Measurements from ENCODE around the gene RAD51B.
A peak's percentile ranks its signal among the peaks of the same experiment; 100 is the strongest.

The RAD51B gene

GRCh38 chr14:67837011-67837624 is 17.5 kb downstream of the RAD51B start:
- no peak overlapping the region for H2BK5ac ChIP-seq (ENCODE audit: low read length)
- no peak overlapping the region for H3K9ac ChIP-seq (ENCODE audit: low read length)
- H2AK5ac ChIP-seq (ENCODE audit: low read length) = no peak overlapping the region
- H2BK120ac ChIP-seq (ENCODE audit: low read depth, low read length) = no peak overlapping the region
- no peaks in the 10 kb centered on the region for H3K79me1 ChIP-seq (ENCODE audit: low read length)
- no peak overlapping the region for H3K27ac ChIP-seq (ENCODE audit: low read depth, low read length)
- DNase-seq = peak; percentile 77
- H3K27me3 ChIP-seq (ENCODE audit: insufficient read depth, low read length, poor library complexity) = no peaks in the 10 kb centered on the region
- no peak overlapping the region for H4K8ac ChIP-seq (ENCODE audit: low read depth, low read length)
- H3K23ac ChIP-seq (ENCODE audit: low read length) = no peak overlapping the region
- no peaks in the 10 kb centered on the region for H3K79me2 ChIP-seq (ENCODE audit: control insufficient read depth, insufficient read depth, low read length)
- no peaks in the 10 kb centered on the region for H3K36me3 ChIP-seq (ENCODE audit: control insufficient read depth, insufficient read depth, low read length)
- no peak overlapping the region for H3K18ac ChIP-seq (ENCODE audit: low read length)
- H3K4me1 ChIP-seq (ENCODE audit: control insufficient read depth, low read depth, low read length) = no peaks in the 10 kb centered on the region
- no peak overlapping the region for H2BK15ac ChIP-seq (replicated peaks; ENCODE audit: low read depth)
- H3K4me3 ChIP-seq (ENCODE audit: low read length) = no peak overlapping the region
- no peak overlapping the region for H3K4me2 ChIP-seq (ENCODE audit: low read length)
- no peak overlapping the region for H3K56ac ChIP-seq (ENCODE audit: low read length)
- H3K4ac ChIP-seq (ENCODE audit: low read depth, low read length) = no peak overlapping the region
- no CpG with 5 or more reads among the region's 2 CpGs for WGBS (ENCODE audit: extremely low coverage, insufficient coverage, low lambda C conversion rate)
- no peak overlapping the region for H4K5ac ChIP-seq (ENCODE audit: low read length)

GRCh38 chr14:67846029-67846610 is 26.5 kb downstream of the RAD51B start:
- Histone ChIP-seq H2BK15ac (replicated peaks; ENCODE audit: low read depth) (no peak overlapping the region), H3K79me2 (ENCODE audit: control insufficient read depth, insufficient read depth, low read length) (no peaks in the 10 kb centered on the region), H3K36me3 (ENCODE audit: control insufficient read depth, insufficient read depth, low read length) (no peaks in the 10 kb centered on the region), H4K5ac (ENCODE audit: low read length) (no peak overlapping the region), H3K4me2 (ENCODE audit: low read length) (no peak overlapping the region), H4K8ac (ENCODE audit: low read depth, low read length) (no peak overlapping the region), H3K18ac (ENCODE audit: low read length) (no peak overlapping the region), H2BK120ac (ENCODE audit: low read depth, low read length) (no peak overlapping the region), H3K4me1 (ENCODE audit: control insufficient read depth, low read depth, low read length) (no peaks in the 10 kb centered on the region), H2BK5ac (ENCODE audit: low read length) (no peak overlapping the region), H3K79me1 (ENCODE audit: low read length) (no peaks in the 10 kb centered on the region), H3K27me3 (ENCODE audit: insufficient read depth, low read length, poor library complexity) (no peaks in the 10 kb centered on the region), H2AK5ac (ENCODE audit: low read length) (no peak overlapping the region), H3K4ac (ENCODE audit: low read depth, low read length) (no peak overlapping the region), H3K23ac (ENCODE audit: low read length) (no peak overlapping the region), H3K4me3 (ENCODE audit: low read length) (no peak overlapping the region), H3K56ac (ENCODE audit: low read length) (no peak overlapping the region), H3K27ac (ENCODE audit: low read depth, low read length) (no peak overlapping the region), H3K9ac (ENCODE audit: low read length) (no peak overlapping the region)
- WGBS (ENCODE audit: extremely low coverage, insufficient coverage, low lambda C conversion rate) = no CpG with 5 or more reads among the region's 17 CpGs
- DNase-seq = no peak

GRCh38 chr14:67850066-67850830 is 30.7 kb downstream of the RAD51B start:
- Histone ChIP-seq H3K56ac (ENCODE audit: low read length) (no peak overlapping the region), H3K27ac (ENCODE audit: low read depth, low read length) (no peak overlapping the region), H2AK5ac (ENCODE audit: low read length) (no peak overlapping the region), H2BK120ac (ENCODE audit: low read depth, low read length) (no peak overlapping the region), H3K27me3 (ENCODE audit: insufficient read depth, low read length, poor library complexity) (no peaks in the 10 kb centered on the region), H3K4ac (ENCODE audit: low read depth, low read length) (no peak overlapping the region), H2BK5ac (ENCODE audit: low read length) (no peak overlapping the region), H3K79me2 (ENCODE audit: control insufficient read depth, insufficient read depth, low read length) (no peaks in the 10 kb centered on the region), H3K4me3 (ENCODE audit: low read length) (no peak overlapping the region), H4K5ac (ENCODE audit: low read length) (no peak overlapping the region), H2BK15ac (replicated peaks; ENCODE audit: low read depth) (no peak overlapping the region), H3K9ac (ENCODE audit: low read length) (no peak overlapping the region), H3K18ac (ENCODE audit: low read length) (no peak overlapping the region), H3K4me1 (ENCODE audit: control insufficient read depth, low read depth, low read length) (no peaks in the 10 kb centered on the region), H3K36me3 (ENCODE audit: control insufficient read depth, insufficient read depth, low read length) (no peaks in the 10 kb centered on the region), H4K8ac (ENCODE audit: low read depth, low read length) (no peak overlapping the region), H3K79me1 (ENCODE audit: low read length) (no peaks in the 10 kb centered on the region), H3K23ac (ENCODE audit: low read length) (no peak overlapping the region), H3K4me2 (ENCODE audit: low read length) (no peak overlapping the region)
- WGBS (ENCODE audit: extremely low coverage, insufficient coverage, low lambda C conversion rate) = no CpG with 5 or more reads among the region's 9 CpGs
- no peak for DNase-seq

- Histone ChIP-seq H4K5ac (ENCODE audit: low read length) (no peak overlapping the region), H3K27me3 (ENCODE audit: insufficient read depth, low read length, poor library complexity) (no peaks in the 10 kb centered on the region), H3K4me1 (ENCODE audit: control insufficient read depth, low read depth, low read length) (no peaks in the 10 kb centered on the region), H3K4ac (ENCODE audit: low read depth, low read length) (no peak overlapping the region), H3K9ac (ENCODE audit: low read length) (no peak overlapping the region), H3K36me3 (ENCODE audit: control insufficient read depth, insufficient read depth, low read length) (no peaks in the 10 kb centered on the region), H2AK5ac (ENCODE audit: low read length) (no peak overlapping the region), H3K79me1 (ENCODE audit: low read length) (no peaks in the 10 kb centered on the region), H3K27ac (ENCODE audit: low read depth, low read length) (no peak overlapping the region), H2BK5ac (ENCODE audit: low read length) (no peak overlapping the region), H4K8ac (ENCODE audit: low read depth, low read length) (no peak overlapping the region), H3K23ac (ENCODE audit: low read length) (no peak overlapping the region), H2BK120ac (ENCODE audit: low read depth, low read length) (no peak overlapping the region), H2BK15ac (replicated peaks; ENCODE audit: low read depth) (no peak overlapping the region), H3K79me2 (ENCODE audit: control insufficient read depth, insufficient read depth, low read length) (no peaks in the 10 kb centered on the region), H3K18ac (ENCODE audit: low read length) (no peak overlapping the region), H3K56ac (ENCODE audit: low read length) (no peak overlapping the region), H3K4me3 (ENCODE audit: low read length) (no peak overlapping the region), H3K4me2 (ENCODE audit: low read length) (no peak overlapping the region)
- no peak for DNase-seq
- no CpG with 5 or more reads among the region's 9 CpGs for WGBS (ENCODE audit: extremely low coverage, insufficient coverage, low lambda C conversion rate)
Measured at GRCh38 chr14:67851785-67852410, 32.3 kb downstream of the RAD51B start.

GRCh38 chr14:67852926-67853604 is 33.5 kb downstream of the RAD51B start:
- H3K4ac ChIP-seq (ENCODE audit: low read depth, low read length) = no peak overlapping the region
- H3K4me1 ChIP-seq (ENCODE audit: control insufficient read depth, low read depth, low read length) = no peaks in the 10 kb centered on the region
- DNase-seq = no peak
- no peak overlapping the region for H3K9ac ChIP-seq (ENCODE audit: low read length)
- no peak overlapping the region for H3K18ac ChIP-seq (ENCODE audit: low read length)
- H3K79me1 ChIP-seq (ENCODE audit: low read length) = no peaks in the 10 kb centered on the region
- H3K56ac ChIP-seq (ENCODE audit: low read length) = no peak overlapping the region
- H2BK5ac ChIP-seq (ENCODE audit: low read length) = no peak overlapping the region
- H4K8ac ChIP-seq (ENCODE audit: low read depth, low read length) = no peak overlapping the region
- H2AK5ac ChIP-seq (ENCODE audit: low read length) = no peak overlapping the region
- no peak overlapping the region for H3K27ac ChIP-seq (ENCODE audit: low read depth, low read length)
- no peak overlapping the region for H3K4me2 ChIP-seq (ENCODE audit: low read length)
- no peaks in the 10 kb centered on the region for H3K79me2 ChIP-seq (ENCODE audit: control insufficient read depth, insufficient read depth, low read length)
- H3K36me3 ChIP-seq (ENCODE audit: control insufficient read depth, insufficient read depth, low read length) = no peaks in the 10 kb centered on the region
- no peak overlapping the region for H2BK120ac ChIP-seq (ENCODE audit: low read depth, low read length)
- no peak overlapping the region for H3K23ac ChIP-seq (ENCODE audit: low read length)
- no peak overlapping the region for H4K5ac ChIP-seq (ENCODE audit: low read length)
- no peak overlapping the region for H2BK15ac ChIP-seq (replicated peaks; ENCODE audit: low read depth)
- no peaks in the 10 kb centered on the region for H3K27me3 ChIP-seq (ENCODE audit: insufficient read depth, low read length, poor library complexity)
- H3K4me3 ChIP-seq (ENCODE audit: low read length) = no peak overlapping the region
